GM19025 (cell line): ENCODE measurements around the gene HIVEP2.

Experiments
- ATAC-seq: cut with Tn5 transposase; IDR thresholded peaks from one replicate; pipeline ENCODE4 v1.9.1; 2021; ENCODE audit warnings: mild to moderate bottlenecking, low read depth, moderate library complexity; ENCODE audit not compliant: unreplicated experiment

The HIVEP2 gene

DNA sequence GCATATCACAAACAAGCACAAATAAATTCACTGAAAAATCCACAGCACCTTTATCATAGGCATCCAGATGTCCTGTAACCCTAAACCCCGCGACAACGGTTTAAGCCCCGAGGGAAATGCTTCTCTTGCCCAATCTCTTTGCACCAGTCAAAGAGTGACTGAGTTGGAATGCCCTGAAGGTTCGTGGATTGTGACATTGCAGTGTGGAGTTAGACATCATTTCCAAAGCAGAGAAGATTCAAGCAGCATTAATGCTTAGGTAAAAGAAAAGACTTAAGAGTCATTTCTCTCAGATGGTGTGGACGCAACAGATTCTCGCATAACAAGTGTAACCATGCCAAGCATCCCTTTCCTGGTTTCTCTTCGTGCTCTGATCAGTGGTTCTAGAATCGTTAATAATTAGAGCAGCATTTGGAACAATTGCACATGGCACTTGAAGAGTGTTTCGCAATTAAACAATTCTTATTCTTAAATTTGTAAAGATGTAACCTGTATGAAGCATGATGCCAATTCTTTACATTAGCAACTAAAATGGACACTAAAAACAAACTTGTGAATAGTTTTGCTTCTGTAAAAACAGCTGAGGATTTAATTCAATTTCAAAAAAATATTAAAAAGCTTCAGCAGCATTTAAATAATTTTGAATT is 121.6 kb downstream of the HIVEP2 start:
- no peak for ATAC-seq

DNA sequence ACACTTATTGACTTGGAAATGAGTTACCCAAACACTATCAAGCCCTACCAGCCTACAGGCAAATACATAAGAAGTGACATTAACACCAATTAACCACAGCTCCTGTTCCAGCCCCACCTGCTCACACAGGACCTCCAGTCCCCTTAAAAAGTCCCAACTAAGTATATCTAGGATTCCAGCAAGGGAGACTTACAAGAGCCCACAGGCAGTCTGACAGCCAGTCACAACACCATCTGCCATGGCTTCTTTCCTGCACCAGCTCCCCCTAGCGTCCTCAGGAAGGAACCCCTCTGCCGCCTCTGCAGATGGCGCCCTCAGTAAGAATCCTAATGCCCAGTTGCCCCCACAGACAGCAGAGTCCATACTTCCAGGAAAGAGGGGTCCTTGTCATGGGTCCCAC is 122.1 kb downstream of the HIVEP2 start:
- no peak for ATAC-seq

DNA sequence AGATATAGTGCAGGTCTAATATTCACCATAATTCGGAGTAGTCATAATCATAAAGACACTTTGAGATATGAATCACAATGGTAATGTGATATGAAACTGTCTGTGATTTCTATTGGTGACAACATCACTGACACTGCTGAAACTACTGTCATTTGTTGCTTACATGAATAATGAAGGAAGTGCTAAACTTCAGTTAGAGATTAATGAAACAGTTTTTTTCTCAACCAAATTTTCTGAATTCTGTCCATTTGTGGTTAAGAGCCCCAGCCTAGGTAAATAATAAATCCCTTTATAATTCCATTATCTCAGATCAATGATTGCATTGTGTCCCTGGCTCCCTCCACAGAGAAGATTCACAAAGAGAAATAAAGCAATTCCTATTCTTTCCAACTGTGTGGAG is 122.6 kb downstream of the HIVEP2 start:
- ATAC-seq = peak; percentile 64

- ATAC-seq = no peak
These were observed 123.1 kb downstream of the HIVEP2 start for GRCh38 chr6:142821860-142822259.

DNA sequence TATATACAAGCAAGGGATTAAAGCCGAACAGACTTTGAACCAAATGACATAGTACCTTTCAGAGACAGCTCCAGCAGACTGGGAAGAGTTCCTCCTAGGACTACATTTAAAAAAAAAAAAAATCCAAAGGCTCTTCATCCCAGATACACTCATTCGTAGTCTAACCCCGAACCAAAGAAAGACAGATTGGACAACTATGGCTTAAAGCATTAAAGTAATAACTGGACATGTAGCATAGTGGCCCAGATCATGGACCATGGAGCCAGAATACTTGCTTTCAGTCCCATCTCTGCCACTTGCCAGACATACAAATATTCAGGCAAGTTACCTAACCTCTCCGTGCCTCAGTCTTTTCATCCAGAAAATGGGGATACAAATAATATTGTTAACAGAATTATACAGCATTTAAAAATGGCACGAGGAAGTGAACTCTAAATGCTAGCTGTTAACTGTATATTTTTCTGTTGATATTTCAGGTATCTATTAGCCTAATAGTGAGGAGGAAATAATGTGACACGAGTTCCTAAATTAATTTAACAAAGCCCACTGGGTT is 123.7 kb downstream of the HIVEP2 start:
- ATAC-seq = no peak

GRCh38 chr6:142820338-142821051 is 124.5 kb downstream of the HIVEP2 start:
- no peak for ATAC-seq

DNA sequence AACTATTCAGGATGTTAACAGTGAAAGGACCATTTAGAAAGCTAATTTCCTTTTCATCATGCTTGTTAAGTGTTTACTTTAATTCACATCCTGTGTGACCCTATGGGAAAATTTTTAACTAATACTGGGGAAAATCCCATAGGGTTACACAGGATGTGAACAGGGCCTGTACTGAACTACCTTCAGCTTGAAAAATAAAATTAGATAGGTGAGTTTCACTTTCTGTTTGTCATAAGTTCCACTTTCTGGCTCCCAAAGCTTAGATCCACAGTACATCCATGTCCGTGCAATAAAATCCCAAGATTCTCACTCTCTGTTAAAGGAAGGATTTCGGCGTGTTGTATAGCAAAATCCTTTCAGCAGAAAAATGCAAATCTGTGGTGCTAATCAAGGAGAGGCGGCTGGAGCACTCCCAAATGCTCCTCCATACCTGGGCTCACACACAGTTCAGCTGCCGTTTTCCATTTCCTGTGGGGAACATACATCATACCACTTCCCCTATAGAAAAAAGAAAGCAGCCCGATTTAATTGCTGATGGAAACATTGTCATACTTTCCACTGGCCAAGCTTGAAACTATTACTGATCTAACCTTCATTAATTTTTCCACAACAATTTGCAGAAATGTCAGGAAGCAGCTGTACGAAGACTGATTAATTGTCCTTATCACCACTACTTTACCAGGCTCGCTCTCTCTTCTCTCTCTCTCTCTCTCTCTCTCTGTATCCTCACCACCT is 125.2 kb downstream of the HIVEP2 start:
- ATAC-seq = peak; percentile 69

- no peak for ATAC-seq
These were observed 128.5 kb downstream of the HIVEP2 start for GRCh38 chr6:142816486-142816885.

- no peak for ATAC-seq
These were observed 128.9 kb downstream of the HIVEP2 start for GRCh38 chr6:142816031-142816430.

DNA sequence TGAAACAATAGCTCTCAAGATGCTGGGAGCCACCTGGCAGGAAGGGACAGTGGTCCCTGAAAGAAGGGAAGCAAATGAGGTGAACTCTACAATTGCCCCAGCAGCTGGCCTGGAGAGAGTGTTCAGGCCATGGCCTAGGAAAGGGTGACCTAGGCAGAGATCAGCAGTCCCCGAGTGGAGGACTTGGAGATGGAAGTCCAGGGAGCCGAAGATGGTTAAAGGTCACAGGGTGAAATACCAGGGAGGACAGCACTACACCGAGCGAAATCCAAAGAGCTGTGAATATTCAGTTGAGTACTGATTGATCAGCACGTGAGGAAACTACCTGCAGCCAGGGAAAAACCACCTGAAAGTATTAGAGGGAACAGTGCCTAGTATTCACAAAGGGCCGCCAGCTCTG is 133.1 kb downstream of the HIVEP2 start:
- ATAC-seq = no peak

DNA sequence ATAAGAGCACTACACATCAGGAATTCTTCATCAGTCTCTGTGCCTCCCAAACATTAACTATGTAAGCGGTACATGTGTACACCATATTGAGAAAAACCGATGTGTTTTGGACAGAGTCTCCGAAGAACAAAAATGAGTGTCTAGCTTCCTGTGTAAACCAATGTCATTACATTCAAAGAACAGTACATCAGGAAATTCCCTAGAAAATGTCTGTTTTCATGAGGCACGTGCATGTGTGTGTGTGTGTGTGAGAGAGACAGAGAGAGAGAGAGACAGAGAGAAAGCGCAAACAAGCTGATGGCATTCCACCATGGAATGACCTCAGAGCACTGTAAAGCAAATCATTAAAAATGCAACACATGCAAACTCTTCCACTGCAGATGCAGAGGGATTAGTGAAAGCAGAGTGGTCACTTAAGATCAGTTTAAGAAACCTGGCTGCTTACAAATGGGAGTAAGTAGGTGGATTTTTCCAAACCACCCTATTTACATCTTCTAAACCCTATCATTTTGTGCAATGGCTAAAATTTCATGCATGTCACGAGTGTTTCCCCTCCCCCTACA is 133.9 kb downstream of the HIVEP2 start:
- ATAC-seq = peak; percentile 46

GRCh38 chr6:142809947-142810346 is 135.0 kb downstream of the HIVEP2 start:
- no peak for ATAC-seq

DNA sequence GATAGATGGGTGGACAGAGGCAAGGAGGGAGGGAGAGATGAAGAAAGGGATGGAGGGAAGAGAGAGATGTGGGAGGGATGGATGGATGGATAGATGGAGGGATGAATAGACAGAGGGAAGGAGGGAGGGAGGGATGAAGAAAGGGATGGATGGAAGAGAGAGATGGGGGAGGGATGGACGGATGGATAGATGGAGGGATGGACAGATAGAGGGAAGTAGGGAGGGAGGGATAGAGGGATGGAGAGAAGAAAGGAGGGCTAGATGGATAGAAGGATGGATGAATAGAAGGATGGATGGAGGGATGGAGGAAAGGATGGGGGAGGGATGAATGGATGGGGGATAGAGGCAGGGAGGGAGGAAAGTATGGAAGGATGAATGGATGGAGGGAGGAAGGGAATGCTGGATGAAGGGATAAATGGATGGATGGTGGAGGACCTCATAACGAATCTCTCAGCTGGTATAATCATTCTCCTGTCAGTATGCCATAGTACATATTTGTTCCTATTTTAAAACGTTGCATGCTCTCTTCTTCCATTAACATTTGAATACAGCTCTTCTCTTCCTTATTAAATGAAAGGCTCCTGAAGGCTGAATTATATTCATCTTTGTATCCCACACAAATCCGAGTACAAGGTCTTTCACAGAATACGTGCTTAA is 136.4 kb downstream of the HIVEP2 start:
- ATAC-seq = no peak

- no peak for ATAC-seq
These were observed 139.9 kb downstream of the HIVEP2 start for GRCh38 chr6:142805042-142805441.

DNA sequence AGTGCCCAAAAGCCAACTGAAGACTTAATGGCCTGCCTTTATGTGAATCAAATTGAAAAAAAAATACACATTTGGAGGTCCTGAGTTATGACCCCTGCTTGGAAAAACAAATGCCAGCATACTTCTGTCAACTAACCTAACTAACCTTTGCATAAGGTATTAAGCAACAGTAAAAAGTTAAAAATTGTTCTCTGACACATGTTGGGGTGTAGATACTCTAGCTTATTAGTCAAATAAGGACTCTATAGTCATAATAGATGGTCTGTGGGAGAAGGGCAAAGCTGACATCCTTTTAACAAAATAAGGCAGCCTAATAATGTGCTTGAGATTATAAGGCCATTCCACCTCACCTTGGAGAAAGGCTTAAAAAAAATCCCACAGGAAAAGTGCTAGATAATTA is 140.5 kb downstream of the HIVEP2 start:
- ATAC-seq = no peak

DNA sequence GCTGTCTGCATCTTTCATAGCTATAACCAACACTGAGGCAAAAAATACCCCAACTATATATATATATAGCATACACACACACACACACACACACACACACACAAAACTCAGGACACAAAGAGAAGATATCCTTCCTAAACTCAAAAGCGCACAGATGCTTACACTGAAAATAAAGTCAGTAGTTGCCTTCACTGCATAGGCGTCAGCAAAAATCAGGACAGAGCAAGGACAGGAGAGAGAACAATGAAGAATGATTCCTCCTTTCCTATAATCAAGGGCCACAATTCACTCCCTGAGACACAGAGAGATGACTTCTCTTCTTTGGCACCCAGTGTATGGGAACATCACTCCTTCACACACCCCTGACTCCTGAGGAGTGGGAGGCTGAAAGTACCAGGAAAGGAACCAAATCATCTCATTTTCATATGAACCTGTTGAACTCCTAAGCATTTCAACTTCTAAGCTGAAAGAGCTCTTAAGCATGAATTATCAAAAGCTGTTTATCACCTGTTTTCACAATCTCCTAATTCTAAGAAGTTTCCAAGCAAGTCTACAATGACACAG is 141.4 kb downstream of the HIVEP2 start:
- ATAC-seq = no peak

GRCh38 chr6:142803032-142803431 is 141.9 kb downstream of the HIVEP2 start:
- no peak for ATAC-seq

- ATAC-seq = no peak
These were observed 142.9 kb downstream of the HIVEP2 start for GRCh38 chr6:142802124-142802523.

GRCh38 chr6:142800240-142800639 is 144.7 kb downstream of the HIVEP2 start:
- no peak for ATAC-seq

GRCh38 chr6:142799639-142800038 is 145.3 kb downstream of the HIVEP2 start:
- ATAC-seq = no peak
